Right lobe of liver (tissue), 6 donors: Measurements from ENCODE around the gene PHYHD1. TPM values are rescaled to one million over a fixed set of nuclear protein-coding genes. Genes with fewer than 3 reads are reported as not detected.

Source experiments
- ATAC-seq, 4 donors: fragments of 200-7000 bp; cut with Tn5 transposase; one replicate each; pipeline ENCODE4 v1.9.1; 2020; ENCODE audit warnings: mild to moderate bottlenecking in 4 of 4, moderate library complexity in 4 of 4
- DNase-seq, 3 donors: peaks; one replicate each; pipeline ENCODE4 v3.0.0-alpha.2; 2020
- H3K27ac ChIP-seq, 3 donors: fragments of 200-600 bp; one replicate each; pipeline ENCODE4 v1.8.0; 2022
- H3K27me3 ChIP-seq, 2 donors: fragments of 200-600 bp; one replicate each; pipeline ENCODE4 v1.8.0; 2022
- H3K36me3 ChIP-seq, 4 donors: fragments of 200-600 bp; sonication (generic) in 1 of 4; one replicate each; pipeline versions ENCODE4 v1.5.1 to v1.8.0; 2017 to 2022; ENCODE audit warnings: control low read depth in 1 of 4
- H3K4me1 ChIP-seq, 4 donors: fragments of 200-600 bp; sonication (generic) in 1 of 4; one replicate each; pipeline versions ENCODE4 v1.5.1 to v1.8.0; 2017 to 2022; ENCODE audit warnings: control low read depth in 1 of 4
- H3K4me3 ChIP-seq, 3 donors: fragments of 200-600 bp; one replicate each; pipeline ENCODE4 v1.8.0; 2022
- H3K9me3 ChIP-seq, 4 donors: fragments of 200-600 bp; sonication (generic) in 1 of 4; one replicate each; pipeline versions ENCODE4 v1.5.1 to v1.8.0; 2017 to 2022; ENCODE audit warnings: control low read depth in 1 of 4
- POLR2A ChIP-seq: fragments of 450-650 bp; IDR thresholded peaks from one replicate; pipeline ENCODE4 v1.6.1; 2017; ENCODE audit warnings: antibody characterized with exemption, mild to moderate bottlenecking
- WGBS: methylation state at CpG from one replicate; pipeline ENCODE4 v1.1.6; 2018; ENCODE audit warnings: low coverage, low lambda C conversion rate; ENCODE audit not compliant: insufficient coverage; ENCODE audit errors: missing lambda C conversion rate; 5-methylcytosine and 5-hydroxymethylcytosine counted together
- intact Hi-C, 2 donors: fragments of 100-400 bp; cut with DNase I; formaldehyde crosslinking; loops; one replicate each; pipeline versions ENCODE4 v1.11.2 to v1.14.1; 2022
- total RNA-seq, 6 experiments: library from RNA; depleted of rRNA in 2 of 6; stranded (reverse); fragments of >200 nt in 2 of 6; fragmentation: NEBNext Ultra II Directional in 3 of 6; extraction: Animal tissue kit (Norgen Biotek cat#: 25700) in 3 of 6; gene quantifications; one replicate each; pipeline versions ENCODE4 v1.1.0 to v1.2.4, GENCODE V29; 2016 to 2023
- TF ChIP-seq, protein P1 (sequence below), 4 donors: fragments of 200-600 bp in 3 of 4; fragments of 450-650 bp in 1 of 4; IDR thresholded peaks; one replicate each; pipeline versions ENCODE4 v1.5.1 to v1.8.0; 2016 to 2022; ENCODE audit warnings: antibody characterized with exemption in 4 of 4, mild to moderate bottlenecking in 2 of 4
- donor health status: DM: no; HTN: yes; CAD: no.
- donor health status: DM: no; HTN: no; CAD: no.
- donor health status: DM: no; HTN: no; CAD: no.
- donor health status: DM: no; HTN: yes; CAD: no.
- donor health status: DM: no; HTN: yes; CAD: no.

PHYHD1 gene
- total RNA-seq, 6 experiments from 2014 or later: 14.0 to 69.7 (median 38.2) TPM

DNA sequence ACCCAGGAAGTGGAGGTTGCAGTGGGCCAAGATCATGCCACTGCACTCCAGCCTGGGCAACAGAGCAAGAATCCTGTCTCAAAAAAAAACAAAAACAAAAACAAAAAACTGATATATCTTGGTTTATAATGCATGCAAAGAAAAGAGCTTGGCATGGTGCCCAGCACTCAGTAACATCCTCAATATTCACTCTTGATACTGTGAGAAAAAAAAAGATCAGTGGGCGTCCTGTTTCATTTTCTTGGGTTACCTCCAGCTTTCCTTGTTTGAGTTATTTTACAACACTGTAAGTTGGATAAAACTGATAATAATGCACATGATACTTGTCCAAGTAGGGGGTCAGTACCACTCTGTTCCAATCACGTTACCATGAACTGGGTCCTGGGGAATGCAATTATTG lies 7.8 kb downstream of the PHYHD1 start:
- H3K9me3 ChIP-seq: no peaks in the 10 kb centered on the region
- 71% methylated on average over 2 of the region's 2 CpGs for WGBS
- intact Hi-C loops: no loop called here
- DNase-seq (no peak), ATAC-seq (no peak)
- peaks cover 0 to 15% (median 0%) of the 10 kb centered on the region in 4 donors for H3K4me1 ChIP-seq
- H3K4me3 ChIP-seq: no peak overlapping the region
- peaks cover 0 to 5% (median 0%) of the 10 kb centered on the region in 4 donors for H3K36me3 ChIP-seq
- no peak for TF ChIP-seq POLR2A
- TF ChIP-seq, protein P1, sequence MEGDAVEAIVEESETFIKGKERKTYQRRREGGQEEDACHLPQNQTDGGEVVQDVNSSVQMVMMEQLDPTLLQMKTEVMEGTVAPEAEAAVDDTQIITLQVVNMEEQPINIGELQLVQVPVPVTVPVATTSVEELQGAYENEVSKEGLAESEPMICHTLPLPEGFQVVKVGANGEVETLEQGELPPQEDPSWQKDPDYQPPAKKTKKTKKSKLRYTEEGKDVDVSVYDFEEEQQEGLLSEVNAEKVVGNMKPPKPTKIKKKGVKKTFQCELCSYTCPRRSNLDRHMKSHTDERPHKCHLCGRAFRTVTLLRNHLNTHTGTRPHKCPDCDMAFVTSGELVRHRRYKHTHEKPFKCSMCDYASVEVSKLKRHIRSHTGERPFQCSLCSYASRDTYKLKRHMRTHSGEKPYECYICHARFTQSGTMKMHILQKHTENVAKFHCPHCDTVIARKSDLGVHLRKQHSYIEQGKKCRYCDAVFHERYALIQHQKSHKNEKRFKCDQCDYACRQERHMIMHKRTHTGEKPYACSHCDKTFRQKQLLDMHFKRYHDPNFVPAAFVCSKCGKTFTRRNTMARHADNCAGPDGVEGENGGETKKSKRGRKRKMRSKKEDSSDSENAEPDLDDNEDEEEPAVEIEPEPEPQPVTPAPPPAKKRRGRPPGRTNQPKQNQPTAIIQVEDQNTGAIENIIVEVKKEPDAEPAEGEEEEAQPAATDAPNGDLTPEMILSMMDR (IDR thresholded peaks at IDR 0.05): no peak
- H3K27me3 ChIP-seq: no peaks in the 10 kb centered on the region
- no peak overlapping the region for H3K27ac ChIP-seq

DNA sequence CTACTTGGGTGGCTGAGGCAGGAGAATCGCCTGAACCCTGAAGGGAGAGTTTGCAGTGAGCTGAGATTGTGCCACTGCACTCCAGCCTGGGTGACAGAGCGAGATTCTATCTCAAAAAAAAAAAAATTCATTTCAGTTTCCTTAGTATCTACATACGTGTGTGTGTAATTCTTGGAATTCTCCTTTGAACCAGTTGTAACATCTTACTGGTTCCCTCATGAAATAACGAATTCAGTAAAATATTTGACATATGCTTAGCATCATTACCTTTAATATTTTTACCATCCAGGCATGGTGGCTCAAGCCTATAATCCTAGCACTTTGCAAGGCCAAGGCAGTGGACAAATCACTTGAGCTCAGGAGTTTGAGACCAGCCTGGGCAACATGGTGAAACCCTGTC lies 8.8 kb downstream of the PHYHD1 start:
- intact Hi-C loops: no loop called here
- 81% methylated on average over 4 of the region's 4 CpGs for WGBS
- Histone ChIP-seq H3K36me3 (peaks cover 0 to 11% (median under 1%) of the 10 kb centered on the region in 4 donors), H3K27me3 (no peaks in the 10 kb centered on the region), H3K9me3 (no peaks in the 10 kb centered on the region), H3K4me1 (peaks cover 0 to 15% (median 0%) of the 10 kb centered on the region in 4 donors), H3K27ac (no peak overlapping the region), H3K4me3 (no peak overlapping the region)
- DNase-seq (no peak), ATAC-seq (no peak)
- TF ChIP-seq POLR2A: no peak

DNA sequence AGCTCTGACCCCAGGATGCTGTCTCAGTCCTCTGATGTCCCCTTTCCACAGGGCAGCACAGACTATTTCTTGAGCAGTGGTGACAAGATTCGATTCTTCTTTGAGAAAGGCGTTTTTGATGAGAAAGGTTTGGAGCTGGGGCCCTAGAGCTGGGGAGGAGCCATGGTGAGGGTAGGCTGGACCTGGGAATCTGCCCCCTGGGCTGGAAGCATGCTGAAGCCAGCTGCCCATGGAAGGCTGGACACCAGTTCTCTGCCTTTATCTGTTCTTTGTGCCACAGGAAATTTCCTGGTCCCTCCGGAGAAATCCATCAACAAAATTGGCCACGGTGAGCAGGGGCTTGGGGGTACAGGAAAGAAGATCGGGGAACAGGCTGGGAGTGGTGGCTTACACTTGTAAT lies 12.9 kb downstream of the PHYHD1 start:
- DNase-seq: peak in 1 of 3 donors; percentile 19
- no peaks in the 10 kb centered on the region for H3K9me3 ChIP-seq
- 93% methylated on average over 3 of the region's 5 CpGs for whole genome bisulfite sequencing
- TF ChIP-seq, protein P1 (IDR thresholded peaks at IDR 0.05): no peak
- no peak for TF ChIP-seq POLR2A
- H3K27ac ChIP-seq: no peak overlapping the region
- intact Hi-C loops: no loop called here
- no peaks in the 10 kb centered on the region for H3K27me3 ChIP-seq
- no peak for ATAC-seq
- H3K36me3 ChIP-seq: peaks cover 0 to 24% (median 4%) of the 10 kb centered on the region in 4 donors
- H3K4me1 ChIP-seq: no peaks in the 10 kb centered on the region
- H3K4me3 ChIP-seq: no peak overlapping the region

DNA sequence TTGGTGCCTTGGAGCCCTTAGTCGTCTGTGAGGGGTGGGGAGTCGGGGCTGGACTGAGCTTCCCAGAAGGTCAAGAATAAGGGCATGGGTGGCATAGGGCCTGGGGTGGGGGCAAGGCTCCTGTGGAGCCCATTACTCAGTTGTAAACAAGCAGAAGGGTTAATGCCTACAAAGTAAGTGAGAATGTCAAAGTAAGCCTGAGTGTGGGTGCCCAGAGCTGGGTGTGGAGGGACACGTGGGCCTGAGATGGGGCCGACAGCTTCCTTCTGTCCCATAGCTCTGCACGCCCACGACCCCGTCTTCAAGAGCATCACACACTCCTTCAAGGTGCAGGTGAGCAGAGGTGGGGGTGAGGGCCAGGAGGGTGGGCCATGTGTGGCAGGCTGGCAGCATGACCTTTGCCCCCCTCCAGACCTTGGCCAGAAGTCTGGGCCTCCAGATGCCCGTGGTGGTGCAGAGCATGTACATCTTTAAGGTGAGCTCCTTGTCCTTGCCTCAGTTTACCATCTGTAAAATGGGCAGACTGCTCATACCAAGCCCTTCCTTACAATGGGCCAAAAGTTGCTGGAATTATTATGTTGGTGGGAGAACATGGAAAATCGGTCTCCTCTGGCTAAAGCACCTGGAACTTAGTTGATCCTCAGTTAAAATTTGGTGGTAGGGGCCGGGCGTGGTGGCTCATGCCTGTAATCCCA lies 15.5 kb downstream of the PHYHD1 start:
- 100% methylated on average over 2 of the region's 11 CpGs for WGBS
- H3K36me3 ChIP-seq: peaks cover 0 to 24% (median 4%) of the 10 kb centered on the region in 4 donors
- intact Hi-C loops: no loop called here
- no peak overlapping the region for H3K27ac ChIP-seq
- no peaks in the 10 kb centered on the region for H3K9me3 ChIP-seq
- DNase-seq (peak in 1 of 3 donors; percentile 37), ATAC-seq (no peak)
- TF ChIP-seq POLR2A: no peak
- TF ChIP-seq, protein P1 (IDR thresholded peaks at IDR 0.05): no peak
- no peaks in the 10 kb centered on the region for H3K27me3 ChIP-seq
- H3K4me3 ChIP-seq: no peak overlapping the region
- no peaks in the 10 kb centered on the region for H3K4me1 ChIP-seq

- no peak for TF ChIP-seq POLR2A
- TF ChIP-seq, protein P1 (IDR thresholded peaks at IDR 0.05): no peak
- no peaks in the 10 kb centered on the region for H3K9me3 ChIP-seq
- DNase-seq: peak in 1 of 3 donors; percentile 15
- H3K27me3 ChIP-seq: no peaks in the 10 kb centered on the region
- H3K4me1 ChIP-seq: no peaks in the 10 kb centered on the region
- H3K27ac ChIP-seq: no peak overlapping the region
- WGBS: 95% methylated on average over 7 of the region's 9 CpGs
- H3K4me3 ChIP-seq: no peak overlapping the region
- peaks cover 0 to 31% (median 4%) of the 10 kb centered on the region in 4 donors for H3K36me3 ChIP-seq
- intact Hi-C loops: no loop called here
- no peak for ATAC-seq
Observed at GRCh38 chr9:128937310-128938165, 16.8 kb downstream of the PHYHD1 start.
